Astrocyte of the cerebellum (primary cell): ENCODE results near the gene FBXL17.

Experiments
- DNase-seq: peaks from one replicate; pipeline ENCODE4 v3.0.0-alpha.2; 2011; ENCODE audit warnings: low read depth
- H3K4me3 ChIP-seq: 2 replicates; pipeline ENCODE4 v1.5.1; 2011; ENCODE audit warnings: mild to moderate bottlenecking, low read depth, low read length, moderate library complexity
- CTCF ChIP-seq: IDR thresholded peaks from 2 replicates; pipeline ENCODE4 v1.5.1; 2012; ENCODE audit warnings: low read length, low read depth, moderate library complexity, mild to moderate bottlenecking; ENCODE audit errors: missing control alignments
- in situ Hi-C: cut with HindIII; loops from 2 replicates; pipeline ENCODE4 v1.10.0; 2017; ENCODE audit warnings: low sequenced_read_pairs

Gene FBXL17

DNA sequence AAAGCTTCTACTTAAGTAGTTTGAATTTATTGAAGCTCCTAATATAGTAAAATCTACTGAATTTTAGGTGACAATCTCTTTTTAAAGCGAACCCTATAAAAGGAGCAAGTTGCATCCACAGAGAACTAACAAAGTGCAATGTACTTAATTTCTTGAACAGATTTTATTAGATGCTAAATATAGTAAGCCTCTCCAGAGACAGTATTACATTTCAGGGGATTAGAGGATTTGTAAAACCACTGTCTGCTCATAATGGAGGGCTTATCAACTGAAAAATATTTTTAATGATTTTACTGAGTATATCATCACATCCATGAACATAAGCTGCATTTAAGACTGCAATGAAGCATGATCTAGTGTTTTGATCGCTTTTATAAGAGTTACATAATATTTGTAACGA lies 481.2 kb downstream of the FBXL17 start:
- DNase-seq: no peak
- TF ChIP-seq CTCF: no peak
- in situ Hi-C loops: no loop called here
- no peak overlapping the region for H3K4me3 ChIP-seq

DNA sequence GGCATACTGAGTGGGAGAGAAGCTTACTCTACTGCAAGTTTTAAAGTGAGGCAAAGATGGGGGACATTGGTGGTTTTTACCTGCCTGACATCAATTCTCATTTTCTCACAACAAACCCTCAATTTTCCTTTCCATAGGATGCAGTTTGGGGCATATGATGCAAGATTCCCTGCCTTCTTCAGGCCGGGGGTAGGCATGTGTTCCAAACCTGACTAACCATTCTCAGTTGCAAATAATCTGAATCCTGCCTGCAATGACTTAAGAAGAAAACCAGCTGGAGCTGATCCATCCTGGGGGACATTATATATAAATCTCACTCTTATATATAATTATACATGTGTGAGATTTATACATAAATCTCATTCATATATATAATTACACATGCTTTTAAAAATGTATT lies 487.5 kb downstream of the FBXL17 start:
- H3K4me3 ChIP-seq: no peak overlapping the region
- no peak for TF ChIP-seq CTCF
- in situ Hi-C loops: no loop called here
- DNase-seq: no peak

DNA sequence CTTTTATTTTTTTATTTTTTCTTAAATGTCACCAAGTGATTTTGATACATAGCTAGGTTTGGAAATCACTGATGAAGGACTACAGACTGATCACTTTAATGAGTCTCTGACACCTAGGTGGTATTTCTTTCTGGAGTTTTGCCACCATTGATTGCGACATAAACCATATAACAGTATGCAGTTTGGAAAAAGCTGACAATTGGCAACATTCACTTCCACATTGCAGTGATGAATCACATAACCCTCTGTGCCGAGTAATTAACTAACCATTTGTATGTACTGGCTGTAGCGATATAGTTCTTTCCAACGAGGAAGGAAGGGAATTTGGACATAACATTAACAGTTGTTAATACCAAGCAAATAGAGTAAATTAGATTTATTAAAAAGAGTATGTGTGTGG lies 488.3 kb downstream of the FBXL17 start:
- H3K4me3 ChIP-seq: no peak overlapping the region
- in situ Hi-C loops: no loop called here
- DNase-seq: peak; percentile 76
- no peak for TF ChIP-seq CTCF

DNA sequence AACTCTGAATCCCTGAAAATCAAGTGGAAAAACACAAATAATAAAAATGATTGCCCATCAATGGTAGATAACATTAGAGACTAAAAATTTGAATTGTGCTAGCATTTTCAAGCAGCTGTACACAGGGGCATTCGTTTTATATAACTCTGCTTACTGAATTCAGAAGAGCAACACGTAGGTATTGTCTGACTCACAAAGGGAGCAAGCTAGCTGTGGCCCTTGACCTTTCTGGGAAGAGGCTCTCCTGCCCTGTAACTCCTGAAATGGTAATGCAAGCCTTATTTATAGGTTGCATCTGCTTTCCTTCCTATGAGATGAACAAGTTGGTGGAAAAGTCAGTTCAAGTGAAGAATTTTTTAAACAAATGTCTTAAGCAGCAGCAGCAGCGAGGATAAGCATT lies 492.5 kb downstream of the FBXL17 start:
- in situ Hi-C loops: no loop called here
- TF ChIP-seq CTCF: no peak
- DNase-seq: no peak
- no peak overlapping the region for H3K4me3 ChIP-seq

DNA sequence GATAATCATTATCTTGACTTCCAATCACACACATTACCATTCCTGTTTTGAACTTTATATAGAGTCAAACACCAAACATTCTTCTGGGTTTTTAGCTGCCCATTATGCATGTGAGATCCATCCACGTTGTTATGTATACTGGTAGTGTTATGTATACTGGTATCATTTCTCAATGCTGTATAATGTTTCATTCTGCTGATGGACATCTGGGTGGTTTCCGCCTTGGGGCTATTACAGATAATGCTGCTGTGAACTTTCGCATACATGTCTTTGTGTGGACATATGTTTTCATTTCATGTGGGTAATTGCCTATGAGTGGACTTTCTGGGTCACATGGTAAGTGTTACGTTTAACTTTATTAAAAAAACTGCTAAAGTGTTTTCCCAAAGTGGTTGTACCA lies 493.4 kb downstream of the FBXL17 start:
- in situ Hi-C loops: no loop called here
- no peak for DNase-seq
- no peak for TF ChIP-seq CTCF
- no peak overlapping the region for H3K4me3 ChIP-seq

DNA sequence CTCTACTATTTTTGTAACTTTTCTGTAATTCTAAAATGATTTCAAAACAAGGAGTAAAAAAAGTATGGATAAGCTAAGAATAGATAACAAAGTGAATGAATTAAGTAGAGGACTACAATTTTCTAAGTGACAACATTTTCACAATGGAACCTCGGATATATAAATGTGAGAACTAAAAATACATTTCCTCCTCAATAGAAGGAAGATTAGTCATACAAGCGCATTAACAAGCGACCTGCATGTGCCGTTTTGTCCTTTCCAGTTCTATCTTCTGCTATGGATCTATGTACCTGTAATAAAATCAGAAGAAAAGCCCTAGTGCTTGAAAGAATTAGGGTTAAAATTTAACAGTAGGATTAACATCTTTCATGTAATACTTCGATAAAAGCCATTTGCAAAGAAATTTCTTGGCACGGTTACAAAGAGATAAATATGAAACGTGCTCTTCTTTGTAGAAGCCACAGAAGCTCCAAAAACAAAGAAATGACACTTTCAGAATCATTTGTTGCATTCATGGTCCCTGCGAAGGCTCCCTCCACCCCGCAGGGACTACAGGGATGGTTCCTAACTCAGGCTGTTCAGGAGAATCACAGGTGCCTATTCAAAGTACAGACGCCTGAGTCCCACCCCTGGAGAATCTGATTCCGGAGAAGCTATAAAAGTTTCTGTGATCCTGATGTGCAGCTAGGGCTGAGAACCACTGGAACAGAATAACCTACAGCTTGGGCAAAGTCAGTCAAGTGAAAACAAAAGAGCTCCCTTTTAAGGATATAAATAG lies 494.5 kb downstream of the FBXL17 start:
- in situ Hi-C loops: no loop called here
- TF ChIP-seq CTCF: no peak
- DNase-seq: no peak
- no peak overlapping the region for H3K4me3 ChIP-seq

GRCh38 chr5:107885601-107886000 lies 496.3 kb downstream of the FBXL17 start:
- in situ Hi-C loops: no loop called here
- H3K4me3 ChIP-seq: no peak overlapping the region
- no peak for DNase-seq
- TF ChIP-seq CTCF: no peak
